NCI-H524 (cell line): ENCODE data around the gene SPINK4.

Source experiments
- DNase-seq, 2 experiments: peaks; one replicate each; lab custom pipeline; 2025; lab: John Stamatoyannopoulos, UW

Gene SPINK4

DNA sequence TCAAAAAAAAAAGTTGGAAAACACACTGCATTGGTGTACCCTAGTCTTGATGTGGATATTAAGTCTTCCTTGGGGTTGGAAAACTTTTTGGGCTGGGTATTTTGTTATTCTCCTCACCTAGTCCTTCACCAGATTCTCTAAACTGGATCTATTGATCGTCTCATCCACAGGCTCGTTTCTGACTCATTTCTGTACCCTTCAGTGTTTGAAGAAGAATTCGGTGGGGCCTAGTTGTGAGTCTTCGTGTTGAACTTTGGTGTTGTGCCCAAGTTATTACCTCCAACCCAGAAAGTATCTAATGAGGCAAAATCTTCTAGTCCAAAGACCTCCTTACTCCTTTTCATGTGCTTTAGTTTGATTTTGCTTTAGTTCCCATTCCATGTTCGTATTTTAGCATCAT, 51.9 kb downstream of the SPINK4 start:
- DNase-seq: no peak

DNA sequence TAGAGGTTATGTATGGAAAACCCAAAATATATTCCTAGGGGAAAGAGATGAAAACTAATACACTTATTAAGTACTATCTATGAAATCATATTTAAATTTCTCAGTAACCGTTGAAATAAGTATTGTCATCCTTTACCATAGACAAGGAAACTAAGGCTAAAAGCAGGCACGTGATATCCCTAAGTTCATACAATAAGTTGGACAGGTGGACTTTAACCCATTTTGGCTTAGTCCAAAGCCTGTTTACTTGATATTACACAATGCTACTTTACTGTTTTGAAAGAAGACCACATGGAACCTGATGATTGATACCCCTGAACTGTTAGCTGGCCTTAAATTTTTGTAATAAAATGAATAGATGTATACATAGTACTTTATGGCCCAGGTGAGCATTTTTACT, 53.8 kb downstream of the SPINK4 start:
- no peak for DNase-seq

DNA sequence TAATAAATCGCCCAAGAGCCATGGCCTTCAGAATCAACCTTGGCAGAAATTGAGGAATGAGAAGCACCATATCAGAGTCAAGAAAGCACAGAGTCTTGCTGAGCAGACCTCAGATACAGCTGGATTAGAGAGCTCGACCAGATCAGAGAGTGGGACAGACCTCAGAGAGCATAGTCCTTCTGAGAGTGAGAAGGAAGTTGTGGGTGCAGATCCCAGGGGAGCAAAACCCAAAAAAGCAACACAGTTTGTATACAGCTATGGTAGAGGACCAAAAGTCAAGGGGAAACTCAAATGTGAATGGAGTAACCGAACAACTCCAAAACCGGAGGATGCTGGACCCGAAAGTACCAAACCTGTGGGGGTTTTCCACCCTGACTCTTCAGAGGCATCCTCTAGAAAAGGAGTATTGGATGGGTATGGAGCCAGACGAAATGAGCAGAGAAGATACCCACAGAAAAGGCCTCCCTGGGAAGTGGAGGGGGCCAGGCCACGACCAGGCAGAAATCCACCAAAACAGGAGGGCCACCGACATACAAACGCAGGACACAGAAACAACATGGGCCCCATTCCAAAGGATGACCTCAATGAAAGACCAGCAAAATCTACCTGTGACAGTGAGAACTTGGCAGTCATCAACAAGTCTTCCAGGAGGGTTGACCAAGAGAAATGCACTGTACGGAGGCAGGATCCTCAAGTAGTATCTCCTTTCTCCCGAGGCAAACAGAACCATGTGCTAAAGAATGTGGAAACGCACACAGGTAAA, 54.9 kb downstream of the SPINK4 start:
- DNase-seq: no peak

DNA sequence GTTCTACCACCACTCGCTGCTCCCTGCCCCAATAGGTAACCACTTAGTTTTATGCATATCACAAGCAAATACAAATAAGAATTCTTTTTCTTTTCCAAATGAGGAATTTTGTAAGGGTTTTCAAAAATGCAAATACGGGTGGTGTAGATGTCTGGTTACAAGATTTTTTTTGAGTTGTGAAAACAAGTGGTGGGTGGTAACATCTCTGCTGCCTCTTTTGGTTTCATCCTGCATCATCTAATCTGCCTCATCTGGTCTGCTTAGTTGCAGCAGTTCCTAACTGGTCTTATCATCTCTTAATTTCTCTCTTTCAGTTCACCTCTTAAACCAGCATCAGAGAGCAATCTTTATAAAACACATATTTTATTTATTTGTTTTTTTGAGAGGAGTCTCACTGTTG, 55.6 kb downstream of the SPINK4 start:
- DNase-seq: no peak

GRCh38 chr9:33297432-33297831, 57.5 kb downstream of the SPINK4 start:
- DNase-seq: peak; percentile 2 to 80
